Lower lobe of right lung (tissue), 2 donors: ENCODE measurements around the gene NDUFS1. TPM values are rescaled to one million over a fixed set of nuclear protein-coding genes. Genes with fewer than 3 reads are reported as not detected.
"Not testable (repeated sequence)": the region's sequence is repeated elsewhere in the genome, so short reads cannot be mapped to it uniquely, and the experiment has no call there.

ENCODE experiments used
- ATAC-seq, 2 donors: fragments of 200-7000 bp; cut with Tn5 transposase; one replicate each; pipeline ENCODE4 v1.9.1; 2020 to 2022; ENCODE audit warnings: mild to moderate bottlenecking in 2 of 2, moderate library complexity in 2 of 2
- DNase-seq: peaks from one replicate; pipeline ENCODE4 v3.0.0-alpha.2; 2020
- H3K27ac ChIP-seq: fragments of 200-600 bp; one replicate; pipeline ENCODE4 v1.8.0; 2022
- H3K27me3 ChIP-seq: fragments of 200-600 bp; one replicate; pipeline ENCODE4 v1.8.0; 2022; ENCODE audit warnings: low read depth
- H3K36me3 ChIP-seq: fragments of 200-600 bp; one replicate; pipeline ENCODE4 v1.8.0; 2022; ENCODE audit warnings: mild to moderate bottlenecking
- H3K4me1 ChIP-seq: fragments of 200-600 bp; one replicate; pipeline ENCODE4 v1.8.0; 2022
- H3K4me3 ChIP-seq: fragments of 200-600 bp; one replicate; pipeline ENCODE4 v1.8.0; 2022; ENCODE audit warnings: mild to moderate bottlenecking
- H3K9me3 ChIP-seq: fragments of 200-600 bp; one replicate; pipeline ENCODE4 v1.8.0; 2022
- intact Hi-C: fragments of 100-400 bp; cut with DNase I; formaldehyde crosslinking; loops from one replicate; pipeline ENCODE4 v1.11.0; 2022
- total RNA-seq: library from RNA; stranded (reverse); fragmentation: NEBNext Ultra II Directional; extraction: Animal tissue kit (Norgen Biotek cat#: 25700); gene quantifications from one replicate; pipeline ENCODE4 v1.2.1, GENCODE V29; 2021
- TF ChIP-seq, protein P1 (sequence below): fragments of 200-600 bp; IDR thresholded peaks from one replicate; pipeline ENCODE4 v1.8.0; 2022; ENCODE audit warnings: antibody characterized with exemption, mild to moderate bottlenecking
- donor health status: DM: no; HTN: yes; CAD: no; lungs with severe emphysema.

NDUFS1 gene
- total RNA-seq, 1 donor from 2014 or later = 58.2 TPM

DNA sequence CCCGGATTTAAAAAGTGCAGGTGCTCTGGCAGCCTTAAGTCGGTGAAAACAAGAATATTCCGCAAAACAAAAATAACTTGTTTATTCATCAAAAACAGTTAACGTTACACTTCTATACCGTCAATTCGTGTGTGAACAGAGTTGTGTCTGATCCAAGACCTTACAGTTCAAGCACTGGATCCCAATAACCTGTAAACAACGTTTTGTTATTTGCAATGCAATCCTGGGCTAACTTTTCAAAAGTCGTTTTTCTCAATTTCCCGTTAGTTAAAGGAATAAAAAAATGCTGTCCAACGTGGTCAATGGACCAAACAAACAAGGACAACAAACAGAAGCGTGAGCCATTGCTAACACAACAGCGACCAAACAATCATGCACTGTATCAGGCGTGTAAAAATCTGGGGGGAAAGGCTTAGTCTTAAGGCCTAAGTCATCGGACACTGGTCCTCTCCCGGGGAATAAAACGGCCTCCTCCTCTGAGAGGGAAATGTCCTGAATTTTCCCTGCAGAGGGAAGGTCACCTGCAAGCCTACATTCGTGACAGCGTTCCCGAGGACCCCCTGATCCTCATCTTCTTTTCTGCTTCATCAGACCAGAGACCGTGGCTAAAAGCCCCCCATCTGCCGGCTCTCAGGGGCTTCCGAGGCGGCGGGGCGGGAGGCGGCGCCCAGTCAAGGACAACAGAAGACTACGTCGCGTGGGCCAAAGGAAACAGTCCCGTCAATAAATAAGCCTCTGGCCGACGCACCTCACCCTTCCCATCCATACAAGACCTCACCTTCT lies 490 bp downstream of the NDUFS1 start:
- H3K4me3 ChIP-seq = peak overlapping the region; percentile 87
- H3K4me1 ChIP-seq = peaks cover 41% of the 10 kb centered on the region
- H3K36me3 ChIP-seq = peaks cover 34% of the 10 kb centered on the region
- H3K9me3 ChIP-seq = no peaks in the 10 kb centered on the region
- TF ChIP-seq, protein P1, sequence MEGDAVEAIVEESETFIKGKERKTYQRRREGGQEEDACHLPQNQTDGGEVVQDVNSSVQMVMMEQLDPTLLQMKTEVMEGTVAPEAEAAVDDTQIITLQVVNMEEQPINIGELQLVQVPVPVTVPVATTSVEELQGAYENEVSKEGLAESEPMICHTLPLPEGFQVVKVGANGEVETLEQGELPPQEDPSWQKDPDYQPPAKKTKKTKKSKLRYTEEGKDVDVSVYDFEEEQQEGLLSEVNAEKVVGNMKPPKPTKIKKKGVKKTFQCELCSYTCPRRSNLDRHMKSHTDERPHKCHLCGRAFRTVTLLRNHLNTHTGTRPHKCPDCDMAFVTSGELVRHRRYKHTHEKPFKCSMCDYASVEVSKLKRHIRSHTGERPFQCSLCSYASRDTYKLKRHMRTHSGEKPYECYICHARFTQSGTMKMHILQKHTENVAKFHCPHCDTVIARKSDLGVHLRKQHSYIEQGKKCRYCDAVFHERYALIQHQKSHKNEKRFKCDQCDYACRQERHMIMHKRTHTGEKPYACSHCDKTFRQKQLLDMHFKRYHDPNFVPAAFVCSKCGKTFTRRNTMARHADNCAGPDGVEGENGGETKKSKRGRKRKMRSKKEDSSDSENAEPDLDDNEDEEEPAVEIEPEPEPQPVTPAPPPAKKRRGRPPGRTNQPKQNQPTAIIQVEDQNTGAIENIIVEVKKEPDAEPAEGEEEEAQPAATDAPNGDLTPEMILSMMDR = no peak
- DNase-seq (no peak), ATAC-seq (peak; percentile 3 to 28)
- peak overlapping the region; percentile 90 for H3K27ac ChIP-seq
- H3K27me3 ChIP-seq = no peaks in the 10 kb centered on the region
- intact Hi-C loops = no loop called here

DNA sequence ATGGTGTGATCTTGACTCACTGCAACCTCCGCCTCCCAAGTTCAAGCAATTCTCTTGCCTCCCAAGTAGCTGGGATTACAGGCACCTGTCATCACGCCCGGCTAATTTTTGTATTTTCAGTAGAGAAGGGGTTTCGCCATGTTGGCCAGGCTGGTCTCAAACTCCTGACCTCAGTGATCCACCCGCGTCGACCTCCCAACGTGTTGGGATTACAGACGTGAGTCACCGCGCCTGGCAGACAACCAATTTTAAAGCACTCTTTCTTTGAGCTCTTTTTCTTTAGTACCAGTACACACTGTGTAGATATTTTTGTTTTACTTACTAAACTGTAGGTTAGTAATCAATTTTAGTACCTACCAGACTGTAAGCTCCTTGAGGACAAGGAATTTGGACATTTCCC lies 2.2 kb downstream of the NDUFS1 start:
- H3K4me1 ChIP-seq = peaks cover 41% of the 10 kb centered on the region
- intact Hi-C loops, H3K9me3 ChIP-seq, H3K27me3 ChIP-seq, H3K4me3 ChIP-seq, H3K27ac ChIP-seq, DNase-seq, ATAC-seq: not testable (repeated sequence)
- peaks cover 17% of the 10 kb centered on the region for H3K36me3 ChIP-seq

DNA sequence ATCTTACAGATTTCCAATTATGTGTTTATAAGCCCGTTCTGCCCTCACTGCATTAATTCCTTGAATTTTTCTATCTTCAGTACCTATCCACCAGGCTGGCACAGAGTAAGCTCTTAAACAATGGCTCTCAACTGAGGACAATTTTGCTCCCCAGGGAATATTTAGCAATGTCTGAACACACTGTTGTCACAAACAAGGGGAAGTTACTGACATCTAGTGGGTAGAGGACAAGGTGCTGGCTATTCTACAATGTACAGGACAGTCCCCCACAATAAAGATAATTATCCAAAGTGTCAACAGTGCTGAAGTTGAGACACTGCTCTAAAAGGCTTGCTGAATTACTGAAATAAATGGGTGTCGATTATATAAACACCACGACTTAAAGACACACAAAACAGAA lies 5.0 kb downstream of the NDUFS1 start:
- ATAC-seq (no peak), DNase-seq (no peak)
- Histone ChIP-seq H3K27me3 (no peaks in the 10 kb centered on the region), H3K27ac (no peak overlapping the region), H3K36me3 (peaks cover 32% of the 10 kb centered on the region), H3K9me3 (no peaks in the 10 kb centered on the region), H3K4me3 (no peak overlapping the region), H3K4me1 (peaks cover 25% of the 10 kb centered on the region)
- TF ChIP-seq, protein P1 = no peak
- intact Hi-C loops = no loop called here

DNA sequence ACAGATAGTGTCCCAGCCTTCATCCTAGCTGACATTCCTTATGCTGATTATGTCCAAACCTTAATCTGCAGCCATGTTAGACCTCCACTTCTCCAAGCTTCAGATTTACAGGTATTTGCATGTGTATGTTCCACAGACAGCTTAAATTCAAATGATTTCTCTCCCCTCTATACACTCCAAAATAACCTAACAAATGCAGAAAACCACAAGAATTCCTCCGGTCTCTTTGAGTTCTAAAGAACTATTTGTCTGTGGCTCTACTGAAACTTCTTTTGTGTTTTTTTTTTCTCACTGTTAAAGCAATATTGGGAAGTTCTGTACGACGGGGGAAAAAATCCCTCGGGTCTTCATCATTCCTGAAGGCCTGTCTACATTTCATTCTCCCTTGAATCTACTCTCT lies 8.6 kb downstream of the NDUFS1 start:
- no peaks in the 10 kb centered on the region for H3K9me3 ChIP-seq
- TF ChIP-seq, protein P1 = no peak
- peaks cover 8% of the 10 kb centered on the region for H3K4me1 ChIP-seq
- H3K27me3 ChIP-seq = no peaks in the 10 kb centered on the region
- ATAC-seq (no peak), DNase-seq (no peak)
- intact Hi-C loops = no loop called here
- H3K4me3 ChIP-seq = no peak overlapping the region
- H3K27ac ChIP-seq = no peak overlapping the region
- peaks cover 64% of the 10 kb centered on the region for H3K36me3 ChIP-seq

DNA sequence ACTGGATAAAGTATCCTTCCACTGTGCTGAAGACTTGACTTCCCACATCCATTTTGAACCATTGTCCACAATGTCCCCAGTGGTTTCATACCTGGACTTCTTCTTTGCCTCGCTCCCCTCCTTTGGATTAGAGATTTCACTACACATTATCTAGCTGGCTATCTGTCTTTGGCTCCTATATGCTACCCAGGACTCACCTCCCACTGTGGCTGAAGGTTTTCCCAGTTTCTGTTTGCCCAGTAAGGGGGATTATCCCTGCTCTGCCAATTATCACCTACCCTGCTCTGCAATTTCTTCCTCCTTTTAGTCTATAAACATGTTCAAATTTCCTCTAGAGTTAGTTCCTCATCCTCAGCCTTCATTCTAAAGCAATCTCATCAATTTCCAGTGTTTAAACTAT lies 9.1 kb downstream of the NDUFS1 start:
- no peak for ATAC-seq
- DNase-seq = no peak

DNA sequence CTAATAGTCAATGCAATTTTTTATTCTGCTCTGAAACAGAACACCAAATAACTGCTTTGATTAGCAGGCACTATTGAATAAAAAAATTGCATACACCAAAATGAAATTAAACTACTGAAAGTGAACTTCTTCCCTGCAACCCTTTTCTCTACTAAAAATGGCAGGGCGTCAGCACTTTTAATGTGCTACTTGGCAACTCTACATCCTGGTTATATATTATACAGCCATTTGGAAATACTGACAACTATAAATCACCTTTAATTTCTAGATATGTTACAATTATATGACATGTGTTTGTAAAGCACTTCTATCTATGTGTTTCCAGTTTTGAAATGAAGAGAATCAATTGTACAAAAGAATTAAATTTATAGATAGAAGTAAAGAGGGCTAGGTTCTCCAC lies 9.9 kb downstream of the NDUFS1 start:
- intact Hi-C loops = no loop called here
- peaks cover 77% of the 10 kb centered on the region for H3K36me3 ChIP-seq
- no peak for ATAC-seq

More for the DNA sequence above, 9.1 kb downstream of the NDUFS1 start:
- H3K27ac ChIP-seq = no peak overlapping the region
- TF ChIP-seq, protein P1 = no peak
- intact Hi-C loops = no loop called here
- H3K9me3 ChIP-seq = no peaks in the 10 kb centered on the region
- H3K4me3 ChIP-seq = no peak overlapping the region
- peaks cover 69% of the 10 kb centered on the region for H3K36me3 ChIP-seq
- H3K4me1 ChIP-seq = peaks cover 8% of the 10 kb centered on the region
- H3K27me3 ChIP-seq = no peaks in the 10 kb centered on the region

More for the DNA sequence above, 9.9 kb downstream of the NDUFS1 start:
- no peaks in the 10 kb centered on the region for H3K9me3 ChIP-seq
- no peak for DNase-seq
- H3K4me1 ChIP-seq = peaks cover 6% of the 10 kb centered on the region
- no peak overlapping the region for H3K4me3 ChIP-seq
- no peaks in the 10 kb centered on the region for H3K27me3 ChIP-seq
- no peak overlapping the region for H3K27ac ChIP-seq
- TF ChIP-seq, protein P1 = no peak
